Measurements from ENCODE around the gene REPIN1. TPM values are rescaled to one million over a fixed set of nuclear protein-coding genes. Genes with fewer than 3 reads are reported as not detected.
"Not testable (repeated sequence)": the region's sequence is repeated elsewhere in the genome, so short reads cannot be mapped to it uniquely, and the experiment has no call there.

The REPIN1 gene
- total RNA-seq, 1 experiment from 2014 or later = 129 TPM

DNA sequence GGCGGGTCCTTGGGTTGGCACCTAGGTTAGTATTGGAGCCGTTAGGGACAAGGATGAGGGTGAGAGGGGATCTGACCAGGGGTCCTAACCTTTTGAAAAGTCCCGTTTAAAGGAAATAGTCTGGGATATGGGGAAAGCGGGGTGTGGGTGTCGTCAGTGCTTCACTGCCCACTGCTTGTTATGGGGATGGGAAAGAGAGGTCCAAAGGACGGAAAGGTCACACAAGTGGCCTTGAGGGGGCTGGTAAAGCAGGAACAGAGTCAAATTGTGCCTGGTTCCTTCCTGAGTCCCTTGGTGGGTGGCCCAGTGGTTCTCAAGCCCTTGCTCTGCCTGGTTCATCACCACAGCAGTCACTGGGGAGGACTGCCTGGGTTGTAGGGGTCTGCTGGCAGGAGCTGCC lies 7.9 kb downstream of the REPIN1 start:
- DNase-seq (ENCODE audit: low read depth) = no peak

DNA sequence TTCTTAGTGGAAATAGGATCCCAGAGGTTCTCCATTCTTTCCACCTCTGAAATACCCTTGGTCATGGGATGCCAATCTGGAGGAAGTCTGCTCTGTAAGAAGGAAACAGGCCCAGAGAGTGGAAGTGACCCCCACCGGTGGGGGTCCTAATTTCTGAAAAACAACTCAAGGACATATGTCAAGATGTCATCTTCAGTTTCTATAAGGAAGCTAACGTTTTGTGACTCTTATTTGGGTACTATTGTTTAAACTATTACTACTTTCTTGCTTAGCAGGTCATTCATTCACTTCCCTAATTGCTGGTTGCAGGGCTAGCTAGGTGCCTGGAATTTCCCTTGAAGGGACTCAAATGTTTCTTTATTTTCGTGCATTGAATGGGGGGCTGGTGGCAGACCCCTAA lies 8.6 kb downstream of the REPIN1 start:
- DNase-seq (ENCODE audit: low read depth) = no peak

DNA sequence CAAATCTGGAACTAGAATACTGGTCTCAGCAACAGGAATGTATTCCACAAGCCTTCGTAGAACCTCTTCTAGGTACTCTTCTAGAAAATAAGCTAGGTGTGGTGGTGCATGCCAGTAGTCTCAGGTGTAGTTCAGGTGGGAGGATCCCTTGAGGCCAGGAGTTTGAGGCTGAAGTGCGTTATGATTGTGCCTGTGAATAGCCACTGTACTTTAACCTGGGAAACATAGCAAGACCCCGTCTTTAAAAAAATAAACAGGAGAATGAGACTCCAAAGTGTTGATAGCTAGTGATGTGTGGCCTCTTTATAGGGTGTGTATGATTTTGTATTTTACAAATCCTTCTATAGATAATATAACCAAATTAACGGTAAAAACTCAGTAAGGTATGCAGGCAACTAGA lies 9.0 kb downstream of the REPIN1 start:
- no peak for DNase-seq (ENCODE audit: low read depth)

DNA sequence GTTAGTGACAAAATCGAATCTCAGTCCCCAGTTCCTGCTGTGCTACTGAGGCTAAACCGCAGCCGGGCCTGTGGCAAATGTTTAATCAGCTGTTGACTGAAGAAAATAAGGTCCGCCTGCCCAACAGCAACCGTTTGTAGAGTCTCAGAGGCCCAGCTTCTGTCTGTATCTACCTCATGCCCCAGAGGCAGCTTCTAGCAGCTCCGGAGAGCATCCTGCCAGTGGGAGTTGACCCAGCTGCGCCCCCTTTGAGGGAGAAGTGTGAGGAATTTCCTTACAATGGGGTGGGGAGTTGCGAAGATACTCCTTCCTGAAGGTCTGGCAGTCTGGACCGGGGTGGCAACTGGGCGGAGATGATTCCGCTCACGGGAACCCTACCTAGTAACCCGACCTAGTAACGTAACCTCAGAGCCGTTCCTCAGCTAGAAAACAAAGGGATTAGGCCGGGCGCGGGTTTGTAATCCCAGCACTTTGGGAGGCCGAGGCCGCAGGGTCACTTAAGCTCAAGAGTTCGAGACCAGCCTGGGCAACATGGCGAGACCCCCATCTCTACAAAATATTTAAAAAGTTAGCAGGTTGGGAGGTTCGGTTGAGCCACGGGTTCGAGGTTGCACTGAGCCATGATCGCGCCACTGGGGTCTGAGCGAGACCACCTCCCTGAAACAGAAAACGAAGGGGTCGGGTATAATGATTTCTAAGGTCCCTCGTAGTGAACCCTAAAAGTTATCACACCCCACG lies 9.7 kb downstream of the REPIN1 start:
- DNase-seq (ENCODE audit: low read depth) = peak; percentile 93

DNA sequence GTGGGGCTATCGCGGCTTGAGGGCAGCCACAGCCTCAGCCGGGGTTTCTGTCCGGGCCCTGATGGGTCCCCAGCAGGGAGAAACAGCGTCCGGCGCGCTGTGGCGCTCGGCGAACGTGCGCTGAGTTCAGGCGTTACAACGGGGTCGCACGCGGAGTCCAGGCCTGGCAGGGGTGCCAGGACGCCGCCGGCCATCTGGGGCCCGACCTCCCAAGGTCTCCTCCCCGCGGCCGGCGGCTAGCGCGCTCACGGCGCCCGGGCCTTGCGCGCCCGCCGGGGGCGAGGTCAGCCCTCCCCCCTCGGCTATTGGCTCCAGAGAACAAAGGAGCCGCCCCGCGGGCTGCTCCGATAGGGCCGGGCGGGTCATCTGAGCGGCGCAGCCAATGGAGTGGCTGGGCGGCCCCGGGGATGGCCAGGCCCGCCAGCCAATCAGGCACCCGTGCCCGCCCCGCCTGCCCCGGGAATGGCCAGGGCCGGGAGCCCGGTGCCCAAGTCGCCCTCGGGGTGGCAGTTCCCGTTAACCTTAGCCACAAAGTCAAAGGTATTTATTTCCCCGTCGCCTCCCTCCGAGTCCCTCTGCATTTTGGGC lies 10.3 kb downstream of the REPIN1 start, which contains the start of gene ZNF775:
Gene ZNF775 (plus strand): TSS at position 478 of the 588 bp plus-strand sequence. CDS start 9,141 bp downstream, outside the sequence.
- peak; percentile 99 for DNase-seq (ENCODE audit: low read depth)

DNA sequence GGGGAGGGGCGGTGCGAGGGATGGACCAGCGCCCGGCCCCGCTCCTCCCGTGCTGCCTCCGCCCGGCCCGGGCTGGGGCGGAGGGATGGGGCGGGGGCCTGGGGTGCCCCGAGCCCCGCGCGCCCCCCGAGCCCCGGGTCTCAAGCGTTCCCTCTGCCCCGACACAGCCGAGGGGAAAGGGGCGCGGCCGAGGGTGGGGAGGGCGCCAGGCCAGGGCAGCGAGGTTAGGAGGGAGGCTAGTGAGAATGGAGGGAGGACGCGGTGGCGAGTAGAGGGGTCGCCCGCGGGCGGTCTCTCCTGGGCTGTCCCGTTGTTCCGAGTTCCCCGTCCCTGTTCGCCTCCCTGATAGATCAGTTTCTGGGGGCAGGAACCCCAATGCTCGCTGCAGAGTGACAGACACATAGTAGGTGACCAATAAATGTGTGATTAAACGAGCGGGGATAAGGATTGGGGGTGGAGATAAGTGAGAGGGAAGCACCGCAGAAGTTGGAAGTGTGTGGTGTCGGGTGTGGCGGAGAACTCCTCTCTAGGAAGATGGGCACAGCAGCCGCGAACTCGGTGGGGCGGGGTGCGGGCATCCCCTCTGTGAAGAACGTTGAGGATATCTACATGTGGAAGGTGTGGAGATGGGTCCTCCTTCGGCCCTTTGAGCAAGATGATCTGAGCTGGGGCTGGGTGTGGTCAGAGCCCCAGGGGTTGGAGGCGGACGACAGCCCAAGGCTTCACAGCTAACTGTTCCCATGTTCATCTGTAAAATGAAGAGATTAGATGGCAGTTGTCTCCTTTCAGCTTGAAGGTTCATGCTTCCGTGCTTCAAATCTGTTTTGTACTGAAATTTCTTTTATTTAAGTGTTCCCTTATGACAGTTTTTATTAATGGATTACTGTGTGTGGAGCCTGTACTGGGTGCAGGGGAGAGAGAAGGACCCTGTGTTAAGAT lies 11.1 kb downstream of the REPIN1 start:
- DNase-seq (ENCODE audit: low read depth) = peak; percentile 55

DNA sequence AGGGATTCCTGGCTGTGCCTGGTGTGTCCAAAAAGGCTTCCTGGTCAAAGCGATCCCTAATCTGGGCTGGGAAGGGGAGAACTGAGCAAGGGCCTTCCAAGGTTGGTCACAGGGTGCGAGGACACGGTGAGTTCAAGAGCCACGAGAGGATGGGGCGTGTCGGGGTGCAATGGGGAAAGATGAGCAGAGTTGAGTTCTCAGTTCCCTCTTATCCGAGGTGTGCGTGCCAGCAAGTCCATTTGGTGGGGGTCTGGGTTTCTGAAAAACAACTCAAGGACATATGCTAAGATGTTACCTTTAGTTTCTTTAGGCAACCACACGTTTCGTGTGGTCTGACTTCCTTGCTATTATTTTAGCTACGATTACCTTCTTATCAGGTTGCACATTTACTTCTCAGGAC lies 11.8 kb downstream of the REPIN1 start:
- no peak for DNase-seq (ENCODE audit: low read depth)

DNA sequence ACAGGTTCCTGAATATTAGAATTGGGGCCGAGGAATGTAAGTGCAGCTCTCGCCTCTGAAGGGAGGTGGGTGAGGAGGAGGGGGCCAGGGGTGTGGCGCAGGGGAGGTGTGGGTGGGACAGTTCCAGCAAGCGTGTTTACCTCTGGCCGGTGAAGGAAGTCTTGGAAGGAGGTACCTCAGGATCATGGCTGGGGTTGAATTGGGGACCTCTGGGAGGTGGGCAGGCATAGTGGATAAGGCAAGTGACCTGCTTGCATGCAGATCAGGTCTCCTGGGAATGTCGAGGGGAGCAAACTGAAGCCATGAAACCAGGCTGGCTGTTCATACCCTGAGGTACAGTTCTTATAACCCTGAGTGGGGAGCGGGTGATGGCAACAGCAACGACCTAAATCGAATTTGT lies 12.5 kb downstream of the REPIN1 start:
- DNase-seq (ENCODE audit: low read depth) = no peak

DNA sequence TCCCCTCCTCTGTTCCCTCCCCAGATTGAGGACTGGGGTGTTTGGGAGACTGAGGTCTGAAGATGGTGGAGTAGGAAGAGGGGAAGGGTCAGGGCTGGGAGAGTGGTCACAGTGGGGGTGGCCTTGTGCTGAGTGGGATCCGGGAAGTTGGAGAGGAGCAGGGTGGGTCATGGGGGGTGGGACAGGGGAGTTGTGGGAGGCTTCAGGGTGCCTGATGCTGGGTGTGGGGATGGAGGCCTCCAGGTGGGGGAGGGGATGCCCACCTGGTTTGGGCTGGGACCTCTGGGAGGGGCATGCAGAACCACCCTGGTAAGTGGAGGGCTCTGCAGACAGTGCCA lies 13.1 kb downstream of the REPIN1 start:
- DNase-seq (ENCODE audit: low read depth) = no peak

DNA sequence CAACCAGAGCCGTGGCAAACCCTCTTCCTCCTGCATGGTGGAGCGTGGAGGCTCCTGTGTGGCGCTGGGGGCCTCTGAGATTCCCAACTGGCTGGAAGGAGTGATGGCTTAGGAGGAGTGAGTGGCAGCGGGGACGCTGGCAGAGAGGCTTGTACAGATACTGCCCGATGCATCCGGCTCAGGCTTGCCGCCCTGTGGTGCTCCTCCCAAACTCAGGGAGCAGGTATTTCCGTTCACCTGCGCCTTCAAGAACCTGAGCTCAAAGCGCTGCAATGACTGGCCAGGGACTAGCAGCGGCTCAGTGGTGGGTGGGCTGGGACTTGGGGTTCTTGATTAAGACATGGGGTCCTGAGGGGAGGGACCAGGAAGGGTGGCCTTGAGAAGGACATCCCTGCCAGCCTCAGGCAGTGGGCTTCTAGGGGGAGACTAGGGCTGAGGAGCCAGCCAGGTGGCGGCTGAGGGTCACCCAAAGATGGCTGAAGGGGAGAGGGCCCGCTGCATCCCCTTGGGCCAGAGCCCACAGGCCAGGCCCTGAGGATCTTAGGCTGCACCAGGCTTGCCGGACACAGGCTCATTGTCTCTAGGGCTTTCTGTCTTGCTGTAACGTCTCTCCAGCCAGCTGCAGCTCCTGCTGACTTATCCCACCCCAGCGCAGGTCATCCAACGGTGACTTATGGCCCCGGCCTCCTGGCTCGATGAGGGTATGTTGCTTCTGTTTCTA lies 13.7 kb downstream of the REPIN1 start:
- no peak for DNase-seq (ENCODE audit: low read depth)

DNA sequence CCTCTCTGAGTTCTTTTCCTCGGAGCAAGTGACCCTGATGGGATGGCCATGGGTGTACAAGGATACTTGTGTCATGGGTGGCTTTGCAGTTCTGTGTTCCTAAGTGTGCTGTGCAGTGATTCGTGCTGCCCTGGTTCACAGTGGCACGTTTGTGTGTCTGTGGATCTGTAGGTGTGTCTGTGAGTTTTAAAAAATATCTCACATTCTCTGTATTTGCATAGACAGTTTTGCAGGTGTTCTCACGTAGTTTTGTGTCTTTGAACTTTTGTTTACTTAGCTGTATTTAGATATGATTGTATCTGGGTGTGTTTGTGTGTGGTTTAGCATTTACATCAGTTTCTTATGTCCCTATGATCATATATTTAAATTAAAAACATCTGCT lies 14.2 kb downstream of the REPIN1 start:
- DNase-seq (ENCODE audit: low read depth) = no peak

DNA sequence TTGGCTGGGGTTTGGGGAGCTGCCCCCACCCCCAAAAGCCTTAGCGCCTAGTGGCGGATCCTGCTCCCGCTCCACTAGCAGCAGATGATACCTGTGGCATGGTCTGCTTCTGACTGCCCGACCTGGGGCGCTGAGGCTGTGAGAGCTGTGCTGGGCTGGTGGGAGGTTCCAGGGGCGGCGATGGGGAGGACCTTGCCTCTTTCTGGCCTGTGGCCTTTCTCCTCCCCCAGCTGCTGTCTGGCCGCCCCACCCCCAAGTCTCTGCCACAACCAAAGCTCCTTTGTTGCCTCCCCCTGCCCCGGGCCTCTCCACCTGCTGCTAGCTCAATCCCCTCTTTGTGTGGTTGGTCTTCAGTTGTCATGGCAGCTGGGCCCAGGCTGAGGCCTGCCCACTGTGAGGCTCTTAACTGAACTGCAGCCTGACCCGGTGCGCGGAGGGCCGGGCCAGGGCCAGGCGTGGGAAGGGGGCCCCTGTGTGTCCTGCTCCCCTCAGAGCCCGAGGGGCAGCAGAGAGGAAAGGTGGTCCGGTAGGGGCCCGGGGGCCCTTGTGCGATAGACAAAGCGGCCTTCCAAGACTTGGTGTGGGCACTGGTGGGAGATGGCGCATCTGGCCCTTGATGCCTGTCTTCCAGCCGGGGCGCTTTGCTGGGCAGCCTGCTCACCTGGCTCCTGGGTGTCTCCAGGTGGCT lies 15.2 kb downstream of the REPIN1 start:
- no peak for DNase-seq (ENCODE audit: low read depth)

DNA sequence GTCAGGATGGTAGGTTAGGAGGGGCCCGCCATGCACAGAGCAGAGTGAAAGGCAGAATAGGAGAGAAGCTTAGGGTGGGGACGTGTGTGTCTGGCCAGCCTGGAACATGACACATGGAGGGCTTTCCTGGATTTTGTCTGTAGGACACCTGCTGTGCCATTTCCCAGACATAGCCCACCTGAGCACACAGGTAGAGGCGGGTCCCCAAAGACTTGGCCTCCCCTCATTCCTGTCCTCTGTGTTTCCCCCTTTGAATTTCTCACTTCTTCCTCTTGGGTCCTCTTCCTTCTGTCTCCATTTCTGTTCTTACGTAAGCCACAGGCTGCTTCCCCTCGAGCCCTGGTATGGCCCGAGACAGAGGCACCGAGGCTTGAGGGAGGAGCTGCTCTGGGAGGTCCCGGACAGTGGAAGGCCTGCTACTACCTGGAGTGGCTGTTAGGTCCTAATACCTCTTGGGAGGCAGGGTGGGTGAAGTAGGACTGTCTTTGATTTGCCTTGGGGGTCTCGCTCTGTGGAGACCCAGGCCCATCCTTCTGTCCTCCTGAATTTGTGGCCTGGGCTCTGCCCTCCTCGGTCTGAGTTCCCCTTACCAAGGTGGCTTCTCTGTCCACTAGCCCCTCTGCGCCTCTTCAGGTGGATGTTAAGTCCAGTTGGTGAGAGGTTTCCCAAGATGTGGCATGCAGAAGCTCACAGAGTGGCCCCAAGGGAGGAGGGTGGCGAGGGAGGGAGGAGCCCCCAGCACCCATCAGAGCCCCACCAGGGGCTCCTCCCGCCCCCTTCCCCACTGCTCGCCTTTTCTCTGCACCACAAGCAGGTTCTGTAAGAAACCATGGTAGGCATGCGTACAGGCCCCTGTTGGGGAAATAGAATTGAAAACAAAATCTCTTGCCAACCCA lies 16.0 kb downstream of the REPIN1 start:
- DNase-seq (ENCODE audit: low read depth) = no peak

DNA sequence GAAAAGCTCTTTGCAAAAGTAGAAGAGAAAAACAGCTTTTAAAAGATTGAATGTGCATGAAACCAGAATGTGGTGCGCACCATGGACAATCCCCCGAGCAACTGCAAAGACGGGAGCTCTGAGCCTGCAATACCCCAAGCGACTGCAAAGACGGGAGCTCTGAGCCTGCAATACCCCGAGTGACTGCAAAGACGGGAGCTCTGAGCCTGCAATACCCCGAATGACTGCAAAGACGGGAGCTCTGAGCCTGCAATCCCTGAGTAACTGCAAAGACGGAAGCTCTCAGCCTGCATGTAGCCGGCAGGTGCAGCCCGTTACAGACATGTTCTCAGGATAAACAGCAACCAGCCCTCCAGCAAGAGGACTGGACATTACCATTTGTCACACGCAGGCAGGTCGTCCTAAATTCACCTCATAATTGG lies 16.7 kb downstream of the REPIN1 start:
- DNase-seq (ENCODE audit: low read depth) = no peak

DNA sequence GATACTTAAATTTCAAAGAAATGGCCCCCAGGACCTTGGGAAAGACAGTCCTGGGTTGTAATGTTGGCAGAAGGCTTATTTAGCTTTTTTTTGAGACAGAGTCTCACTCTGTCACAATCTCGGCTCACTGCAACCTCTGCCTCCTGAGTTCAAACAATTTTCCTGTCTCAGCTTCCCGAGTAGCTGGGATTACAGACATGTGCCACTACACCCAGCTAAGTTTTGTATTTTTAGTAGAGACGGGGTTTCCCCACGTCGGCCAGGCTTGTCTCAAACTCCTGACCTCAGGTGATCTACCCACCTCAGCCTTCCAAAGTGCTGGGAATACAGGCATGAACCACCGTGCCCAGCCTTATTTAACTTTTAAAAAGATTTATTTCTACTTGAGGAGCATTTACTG lies 17.3 kb downstream of the REPIN1 start:
- DNase-seq (ENCODE audit: low read depth) = not testable (repeated sequence)

DNA sequence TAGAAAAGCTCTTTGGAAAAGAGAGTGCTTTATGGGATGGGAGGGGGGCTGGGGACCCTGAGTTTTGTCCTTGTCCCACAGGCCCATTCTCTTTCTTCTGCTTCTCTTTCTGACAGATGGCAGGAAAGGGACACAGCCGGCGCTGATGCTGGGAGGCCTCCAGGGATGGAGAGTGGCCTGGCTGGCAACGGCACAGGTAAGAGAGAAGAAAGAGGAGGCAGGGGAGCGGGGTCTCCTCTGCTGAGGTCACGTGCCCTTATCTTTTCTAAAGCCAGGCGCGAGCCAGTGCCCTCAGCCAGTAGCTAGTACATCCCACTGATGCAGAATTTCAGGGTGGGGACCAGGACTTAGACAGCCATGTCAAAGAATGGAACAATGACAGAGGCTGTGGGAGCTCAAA lies 19.7 kb downstream of the REPIN1 start:
- no peak for DNase-seq (ENCODE audit: low read depth)

DNA sequence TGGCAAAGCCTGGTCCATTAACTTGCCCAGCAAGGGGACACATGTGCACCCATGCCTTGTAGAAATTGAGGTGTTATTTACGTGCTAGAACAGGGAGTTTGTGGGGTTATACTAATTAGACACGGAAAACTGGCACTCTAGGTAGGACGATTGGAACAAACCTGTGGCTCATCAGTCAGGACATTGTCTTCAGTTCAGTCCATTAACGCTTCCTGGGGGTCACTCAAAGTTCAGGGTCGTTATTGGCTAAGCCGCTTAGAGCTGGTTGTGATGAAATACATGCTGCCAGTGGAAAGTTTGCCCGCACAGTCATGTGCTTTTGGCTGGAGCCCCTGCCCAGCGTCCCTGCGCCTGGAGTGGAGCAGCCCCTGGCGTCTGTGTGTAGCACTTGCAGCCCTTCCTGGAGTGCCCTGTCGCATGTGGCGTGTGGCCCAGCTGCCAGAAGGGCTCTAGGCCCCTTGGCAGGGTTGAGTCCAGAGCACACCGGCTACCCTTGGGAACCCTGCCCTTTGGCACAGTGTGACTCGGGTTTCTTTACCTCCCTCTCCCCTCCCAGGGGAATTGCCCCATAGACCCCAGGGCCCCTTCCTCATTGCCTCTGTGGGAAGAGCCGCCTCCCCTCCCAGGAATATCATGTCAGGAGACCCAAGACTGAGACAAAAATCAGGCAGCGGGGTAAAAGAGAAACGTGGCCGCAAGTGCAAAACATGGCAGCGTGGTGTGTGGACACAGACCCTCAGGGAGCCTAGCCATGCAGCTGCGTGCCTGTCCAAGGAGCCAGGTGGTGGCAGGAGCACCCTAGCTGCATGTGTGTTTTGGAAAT lies 20.3 kb downstream of the REPIN1 start:
- peak; percentile 70 for DNase-seq (ENCODE audit: low read depth)

DNA sequence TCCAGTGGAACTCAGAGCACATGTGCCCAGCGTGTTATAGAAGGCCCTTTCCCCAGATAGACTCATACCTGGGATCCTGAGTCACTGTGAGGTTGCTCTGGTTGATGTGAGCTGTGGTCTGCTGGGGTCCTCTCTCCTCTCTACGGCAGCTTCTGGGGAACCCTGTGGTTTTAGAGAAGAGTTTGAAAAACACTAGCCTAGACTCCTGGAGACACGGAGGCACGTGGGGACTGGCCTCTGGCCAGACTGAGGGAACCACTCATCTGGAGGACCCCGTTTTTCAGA lies 20.9 kb downstream of the REPIN1 start:
- DNase-seq (ENCODE audit: low read depth) = peak; percentile 73

DNA sequence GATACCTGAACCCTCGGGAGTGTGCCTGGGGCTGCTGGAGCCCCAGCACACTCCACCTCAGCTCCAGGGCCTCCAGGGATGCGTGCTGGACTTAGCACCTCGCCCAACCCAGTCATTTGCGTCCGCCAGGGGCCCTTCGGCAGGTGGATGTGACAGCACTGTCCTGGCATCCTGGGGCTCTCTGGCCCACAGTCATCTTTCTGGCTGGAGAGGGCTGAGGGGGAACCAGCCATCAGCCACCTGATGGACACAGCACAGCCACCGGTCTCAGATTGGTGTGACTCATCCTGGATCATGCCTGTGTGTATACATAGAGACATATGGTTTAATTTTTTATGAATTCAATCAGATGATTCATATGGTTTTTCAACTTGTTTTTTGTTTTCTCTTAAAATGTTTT lies 21.6 kb downstream of the REPIN1 start:
- DNase-seq (ENCODE audit: low read depth) = peak; percentile 48

DNA sequence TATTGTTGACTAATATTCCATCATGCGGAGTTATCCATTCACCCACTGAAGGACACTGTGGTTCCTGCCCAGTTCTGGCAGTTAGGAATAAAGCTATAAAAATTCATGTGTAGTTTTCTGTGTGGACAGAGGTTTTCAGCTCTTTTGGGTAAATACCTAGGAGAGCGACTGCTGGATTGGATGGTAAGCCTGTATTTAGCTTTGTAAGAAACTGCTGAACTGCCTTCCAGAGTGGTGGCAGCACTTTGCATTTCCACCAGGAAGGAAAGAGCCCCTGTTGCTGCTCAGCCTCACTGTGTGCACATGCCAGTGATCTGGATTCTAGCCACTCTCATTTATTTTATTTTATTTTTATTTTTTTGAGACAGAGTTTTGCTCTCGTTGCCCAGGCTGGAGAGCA lies 24.7 kb downstream of the REPIN1 start:
- DNase-seq (ENCODE audit: low read depth) = no peak
